Muscle of arm (tissue), 12 donors: ENCODE measurements around the gene UQCR11. TPM values are rescaled to one million over a fixed set of nuclear protein-coding genes. Genes with fewer than 3 reads are reported as not detected.

Experiments used
- DNase-seq: peaks from one replicate; pipeline ENCODE4 v3.0.0-alpha.2; 2013
- polyA plus RNA-seq, 12 donors: library from polyadenylated mRNA; unstranded; fragments of 120-200 nt; gene quantifications; one replicate each; pipeline ENCODE4 v1.2.1, GENCODE V29; 2013; ENCODE audit not compliant: insufficient read length in 12 of 12

The UQCR11 gene
- polyA plus RNA-seq, 12 donors: 49.0 to 127 (median 106) TPM; not detected in 1

DNA sequence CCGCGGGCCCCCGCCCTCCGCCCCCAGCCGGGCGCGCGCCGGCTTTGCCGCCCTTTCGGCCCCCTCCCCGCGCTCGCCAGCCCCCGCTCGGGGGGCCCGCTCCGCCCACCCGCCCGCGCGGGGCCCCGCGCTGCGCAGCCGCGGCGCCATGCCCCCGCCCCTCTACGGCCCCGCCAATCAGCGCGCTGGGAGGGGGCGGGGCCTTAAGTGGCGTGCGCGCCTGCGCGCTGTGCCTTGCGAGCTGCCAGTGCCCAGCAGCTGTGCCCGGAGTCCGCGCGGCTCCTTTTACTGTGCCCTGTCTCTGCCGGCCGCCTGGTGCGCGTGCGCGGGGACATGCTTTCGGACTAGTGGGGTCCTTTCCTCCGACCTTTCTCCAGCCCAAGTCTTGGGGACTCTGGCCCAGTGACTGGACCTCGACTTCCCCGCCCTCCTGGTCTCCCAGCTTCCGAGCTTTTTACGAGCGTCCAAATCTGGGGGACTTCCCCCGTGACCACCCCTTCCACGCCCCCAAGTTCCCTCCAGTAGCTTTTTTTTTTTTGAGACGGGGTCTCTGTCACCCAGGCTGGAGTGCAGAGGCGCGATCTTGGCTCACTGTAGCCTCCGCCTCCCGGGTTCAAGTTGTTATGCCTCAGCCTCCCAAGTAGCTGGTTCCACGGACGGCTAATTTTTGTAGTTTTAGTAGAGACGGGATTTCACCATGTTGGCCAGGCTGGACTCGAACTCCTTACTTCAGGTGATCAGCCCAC is 12.3 kb downstream of the UQCR11 start, which contains the start of gene MBD3:
Gene MBD3 (minus strand): TSS at position 111 of the 746 bp plus-strand sequence. CDS start 234 bp downstream, outside the sequence.
- peak; percentile 92 for DNase-seq

DNA sequence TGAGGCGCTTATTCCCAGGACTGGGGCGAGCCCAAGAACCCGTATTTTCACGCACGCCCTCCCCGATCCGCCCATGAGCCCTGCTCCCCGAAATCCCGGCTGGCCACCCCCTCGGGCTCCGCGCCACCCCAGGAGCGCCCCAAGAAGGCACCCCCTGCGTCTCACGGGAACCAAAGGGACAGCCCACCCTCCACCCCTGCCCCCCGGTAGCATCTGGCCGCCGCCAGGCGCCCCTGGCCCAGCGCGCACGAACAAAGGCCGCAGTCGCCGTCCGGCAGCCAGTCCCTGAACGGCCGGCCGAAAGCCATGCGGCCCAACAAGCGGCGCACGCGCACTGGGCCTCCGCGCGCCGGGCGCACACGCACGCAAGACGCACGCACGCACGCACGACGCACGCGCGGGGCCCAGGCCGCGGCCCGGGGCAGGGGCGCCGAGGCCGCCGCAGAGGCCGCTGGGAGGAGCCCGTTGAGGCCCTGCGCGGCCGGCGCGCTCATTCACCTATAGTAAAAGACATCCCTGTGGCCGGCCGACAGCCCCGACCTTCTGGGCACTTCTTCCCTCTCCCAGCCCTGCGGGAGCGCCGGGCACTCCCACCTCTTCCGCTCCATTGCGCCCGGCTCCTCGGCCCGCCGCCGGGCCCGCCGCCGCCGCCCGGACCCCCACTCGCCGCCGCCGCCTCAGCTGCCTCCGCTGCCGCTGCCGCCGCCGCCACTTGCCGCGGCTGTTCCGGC is 13.1 kb downstream of the UQCR11 start:
- DNase-seq: peak; percentile 85

DNA sequence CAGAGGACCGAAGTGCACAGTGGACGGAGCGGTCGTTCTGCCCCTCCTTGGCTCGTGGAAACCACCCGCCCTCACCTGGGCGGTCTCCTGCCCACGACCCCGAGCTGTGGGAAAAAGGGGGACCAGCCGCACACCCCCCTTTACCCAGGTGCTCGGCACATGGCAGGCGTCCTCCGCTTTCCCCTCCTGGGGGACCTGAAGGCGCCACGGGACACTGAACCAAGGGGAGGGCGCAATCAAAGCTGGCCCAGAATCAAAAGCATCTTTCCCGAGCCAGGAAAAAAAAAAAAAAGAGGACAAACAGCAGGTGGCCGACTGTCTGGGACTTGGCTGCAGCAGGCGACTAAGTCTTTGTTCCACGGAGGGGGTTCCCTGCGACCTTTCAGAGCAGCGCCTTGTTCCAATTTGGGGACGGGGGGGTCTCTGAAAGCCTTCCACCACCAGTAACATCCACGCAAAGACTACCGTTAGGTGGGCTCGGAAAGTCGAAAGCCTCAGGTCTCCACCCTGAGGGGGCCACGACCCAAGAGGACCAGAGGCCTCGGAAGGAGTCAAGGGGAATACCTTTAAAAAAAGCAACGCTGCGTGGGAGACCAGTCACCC is 13.7 kb downstream of the UQCR11 start:
- DNase-seq: peak; percentile 14

DNA sequence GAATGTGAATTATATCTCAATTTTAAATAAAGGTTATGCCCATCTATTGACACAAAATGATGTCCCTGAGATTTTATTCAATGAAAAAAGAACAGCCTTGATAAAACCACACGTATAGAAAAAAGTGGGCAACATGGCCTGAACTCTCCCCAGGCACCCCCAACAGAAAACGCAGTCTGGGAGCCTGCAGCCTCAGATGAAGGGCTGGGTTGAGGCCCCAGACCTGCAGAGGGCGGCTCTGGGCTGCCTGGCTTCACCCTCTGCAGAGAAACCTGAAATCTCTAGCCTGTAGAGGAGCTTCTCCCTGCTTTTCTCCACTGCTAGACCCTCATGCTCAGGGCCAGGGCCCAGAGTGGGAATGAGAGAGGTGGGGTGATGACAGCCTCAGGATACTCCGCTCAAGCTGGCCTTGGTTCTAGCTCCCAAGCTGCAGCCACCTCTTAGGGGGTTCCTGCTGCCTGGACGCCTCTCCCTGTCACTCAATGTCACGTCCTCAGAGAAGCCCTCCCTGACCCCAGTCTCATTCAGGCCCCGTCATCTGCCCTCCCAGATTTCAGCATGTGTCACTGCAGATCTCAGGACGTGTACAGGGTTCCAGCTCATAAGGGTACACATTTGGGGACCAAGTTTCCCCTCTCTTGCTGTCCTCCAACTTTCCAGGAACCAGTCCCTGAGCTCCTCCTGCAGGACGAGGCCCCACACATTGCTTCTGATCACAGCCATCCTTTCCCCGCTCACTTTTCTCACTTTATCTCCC is 14.4 kb downstream of the UQCR11 start:
- DNase-seq: no peak

DNA sequence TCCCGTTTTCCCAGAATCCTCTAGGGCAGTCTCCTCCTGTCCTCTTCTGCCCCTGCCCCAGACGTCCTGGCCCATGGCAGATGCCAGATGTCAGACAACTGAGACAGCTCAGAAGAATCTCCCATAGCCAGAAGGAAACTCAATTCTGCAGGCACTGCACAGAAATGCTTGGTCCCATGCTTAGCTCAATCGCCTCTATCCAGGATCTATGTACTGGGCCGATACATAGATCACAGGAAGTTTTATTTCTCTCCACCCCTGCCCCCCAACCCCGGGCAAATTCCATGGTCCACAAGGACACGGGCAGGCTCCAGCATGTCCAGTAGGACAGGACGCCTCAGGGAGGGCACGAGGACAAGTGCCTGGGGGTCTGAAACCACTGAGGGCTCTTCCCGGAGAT is 17.4 kb downstream of the UQCR11 start:
- DNase-seq: no peak

DNA sequence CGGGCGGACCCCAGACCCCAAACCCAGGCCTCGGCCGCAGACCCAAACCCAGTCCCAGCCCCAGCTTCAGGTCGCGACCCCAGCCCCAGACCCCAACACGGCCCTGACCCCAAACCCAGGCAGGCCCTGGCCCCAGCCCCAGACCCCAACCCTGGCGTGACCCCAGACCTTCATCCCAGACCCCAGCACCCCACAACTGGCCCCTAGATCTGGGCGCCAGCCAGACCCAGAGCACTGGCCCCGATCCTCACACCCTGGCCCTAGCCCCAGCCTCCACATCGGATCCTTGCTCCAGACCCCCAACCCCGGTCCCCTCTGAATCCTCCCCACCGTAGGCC is 20.1 kb downstream of the UQCR11 start:
- DNase-seq: no peak

DNA sequence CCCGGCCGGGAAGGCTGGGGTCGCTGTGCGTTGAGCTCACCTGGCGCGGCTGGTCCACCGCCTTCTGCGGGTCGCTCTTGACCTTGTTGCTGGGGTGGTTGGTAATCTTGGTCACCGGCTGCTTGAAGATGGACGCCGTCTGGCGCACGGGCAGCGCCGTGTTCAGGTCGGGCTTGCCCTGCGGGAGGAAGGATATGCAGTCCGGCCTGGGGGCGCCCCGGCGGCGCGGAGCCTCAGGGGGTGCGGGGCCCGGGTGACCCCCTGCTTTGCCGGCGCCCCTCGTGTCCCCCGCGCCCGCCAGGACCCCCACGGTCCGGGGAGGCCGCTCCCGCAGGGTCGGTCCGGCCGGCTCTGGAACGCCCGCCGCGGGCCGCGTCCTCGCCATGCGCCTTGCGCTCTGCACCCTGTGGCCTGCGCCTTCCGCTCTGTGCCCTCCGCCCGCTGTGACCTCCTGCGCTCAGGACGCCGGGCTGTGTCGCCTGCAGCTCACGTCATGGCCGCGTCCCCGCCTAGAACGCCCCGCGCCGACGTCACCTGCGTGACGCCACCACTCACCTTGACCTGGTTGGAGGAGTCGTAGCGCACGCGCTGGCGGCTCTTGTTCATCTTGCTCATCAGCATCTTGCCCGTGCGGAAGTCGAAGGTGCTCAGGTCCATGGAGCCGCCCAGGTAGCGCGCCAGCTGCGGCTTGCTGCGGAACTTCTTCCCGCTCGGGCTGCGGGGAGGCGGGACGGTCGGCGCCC is 20.6 kb downstream of the UQCR11 start:
- DNase-seq: no peak

DNA sequence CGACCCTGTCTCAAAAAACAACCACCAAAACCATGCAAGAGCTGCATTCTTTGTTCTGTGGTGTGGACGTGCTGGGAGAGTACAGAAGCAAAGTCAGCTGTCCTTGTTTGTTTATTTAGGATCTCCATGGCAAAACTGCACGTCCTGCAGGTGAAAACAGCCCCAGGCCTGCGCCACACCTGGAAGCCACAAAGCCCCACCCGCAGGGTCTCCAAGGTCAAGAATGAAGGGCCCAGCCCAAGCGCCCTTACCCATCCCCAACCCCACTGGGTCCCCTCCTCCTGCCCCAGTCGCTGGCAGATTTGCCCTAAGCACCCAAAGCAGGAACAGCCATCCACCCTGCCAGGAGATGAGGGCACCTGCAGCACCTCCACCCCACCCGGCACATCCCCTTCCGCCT is 23.1 kb downstream of the UQCR11 start:
- DNase-seq: no peak

DNA sequence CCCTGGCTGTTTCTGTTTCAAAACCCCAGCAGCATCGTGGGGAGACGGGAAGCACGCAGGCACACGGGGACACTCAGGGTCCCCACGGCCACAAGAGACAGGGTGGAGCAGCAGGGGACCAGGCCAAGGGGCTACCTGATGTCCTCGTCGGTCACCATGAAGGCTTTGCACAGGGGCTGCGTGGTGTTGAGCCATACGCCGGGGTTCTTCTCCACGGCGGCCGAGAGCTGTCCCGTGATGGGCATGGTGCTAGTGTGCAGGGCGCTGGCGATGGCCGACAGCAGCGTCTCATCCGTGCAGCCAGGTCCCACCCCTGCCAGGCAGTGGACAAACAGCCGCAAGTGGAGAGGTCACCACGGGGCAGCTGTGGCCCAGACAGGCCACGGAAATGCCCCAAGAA is 24.3 kb downstream of the UQCR11 start:
- DNase-seq: no peak

DNA sequence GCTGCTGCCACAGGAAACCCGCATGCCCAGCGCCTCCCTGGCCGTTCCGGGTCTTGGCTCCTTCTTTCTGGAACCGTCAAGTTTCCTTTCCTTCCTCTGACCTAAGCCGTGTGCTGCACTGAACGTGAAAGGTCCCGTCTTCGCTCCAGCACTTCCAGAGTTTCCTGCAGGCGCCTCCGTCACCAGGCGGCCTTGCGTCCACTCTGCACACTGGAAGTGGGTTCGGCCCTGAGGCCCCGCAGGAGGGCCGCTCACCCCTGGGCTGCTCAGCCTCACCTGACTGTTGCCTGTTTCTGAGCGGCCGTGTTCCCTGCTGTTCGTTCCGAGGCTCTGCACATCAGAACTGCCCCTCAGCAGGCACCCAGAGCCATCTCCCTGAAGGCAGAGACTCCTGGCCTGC is 24.9 kb downstream of the UQCR11 start:
- no peak for DNase-seq

DNA sequence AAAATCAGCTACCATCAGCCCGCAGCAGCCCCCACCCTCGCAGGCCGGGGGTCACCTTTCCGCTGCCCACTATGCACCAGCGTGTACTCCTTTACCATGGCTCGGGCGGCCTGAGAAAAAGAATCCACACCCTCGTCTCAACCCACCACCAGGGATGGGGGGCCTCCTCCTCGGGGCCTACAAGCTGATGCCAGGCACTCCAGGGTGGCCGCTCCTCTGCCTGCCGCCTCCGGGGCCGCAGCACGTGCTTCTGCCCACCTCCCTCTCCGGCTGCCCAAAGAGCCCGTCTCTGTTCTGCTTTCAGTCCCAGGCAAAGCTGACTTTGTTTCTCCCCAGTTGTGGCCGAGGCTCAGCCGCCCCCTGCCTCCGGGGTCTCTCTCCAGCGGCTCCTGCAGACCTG is 26.0 kb downstream of the UQCR11 start:
- DNase-seq: no peak

DNA sequence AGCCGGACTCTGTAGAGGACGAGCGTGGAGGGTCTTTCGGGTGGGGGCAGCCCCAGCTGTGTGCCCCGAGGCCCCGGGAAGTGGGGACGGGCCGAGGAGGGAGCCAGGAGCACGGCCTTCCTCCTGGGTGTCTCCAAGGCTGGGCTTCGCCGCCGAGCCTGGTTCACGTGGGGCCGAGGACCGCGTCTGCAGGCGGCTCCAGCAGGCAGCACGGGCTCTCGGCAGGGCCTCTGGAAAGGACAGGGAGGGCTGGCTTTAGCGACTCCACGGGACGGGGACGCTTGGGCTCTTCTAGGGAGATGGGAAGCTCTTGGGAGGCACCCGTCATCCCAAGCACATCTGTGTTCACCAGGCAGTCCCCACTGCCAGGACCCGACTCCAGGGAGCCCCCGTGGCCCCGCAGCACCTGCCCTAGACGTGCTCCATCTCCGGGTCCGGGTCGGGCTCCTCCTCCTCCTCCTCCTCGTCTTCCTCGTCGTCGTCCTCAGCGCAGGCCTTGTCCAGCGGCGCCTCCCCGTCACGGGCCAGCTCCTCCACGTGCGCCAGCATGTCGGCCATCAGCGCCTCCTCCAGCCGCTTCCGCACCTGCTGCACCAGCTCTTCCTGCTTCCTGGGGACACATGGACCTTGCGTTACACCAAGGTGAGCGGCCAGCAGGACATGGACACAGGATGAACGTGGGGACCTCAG is 27.2 kb downstream of the UQCR11 start:
- no peak for DNase-seq

DNA sequence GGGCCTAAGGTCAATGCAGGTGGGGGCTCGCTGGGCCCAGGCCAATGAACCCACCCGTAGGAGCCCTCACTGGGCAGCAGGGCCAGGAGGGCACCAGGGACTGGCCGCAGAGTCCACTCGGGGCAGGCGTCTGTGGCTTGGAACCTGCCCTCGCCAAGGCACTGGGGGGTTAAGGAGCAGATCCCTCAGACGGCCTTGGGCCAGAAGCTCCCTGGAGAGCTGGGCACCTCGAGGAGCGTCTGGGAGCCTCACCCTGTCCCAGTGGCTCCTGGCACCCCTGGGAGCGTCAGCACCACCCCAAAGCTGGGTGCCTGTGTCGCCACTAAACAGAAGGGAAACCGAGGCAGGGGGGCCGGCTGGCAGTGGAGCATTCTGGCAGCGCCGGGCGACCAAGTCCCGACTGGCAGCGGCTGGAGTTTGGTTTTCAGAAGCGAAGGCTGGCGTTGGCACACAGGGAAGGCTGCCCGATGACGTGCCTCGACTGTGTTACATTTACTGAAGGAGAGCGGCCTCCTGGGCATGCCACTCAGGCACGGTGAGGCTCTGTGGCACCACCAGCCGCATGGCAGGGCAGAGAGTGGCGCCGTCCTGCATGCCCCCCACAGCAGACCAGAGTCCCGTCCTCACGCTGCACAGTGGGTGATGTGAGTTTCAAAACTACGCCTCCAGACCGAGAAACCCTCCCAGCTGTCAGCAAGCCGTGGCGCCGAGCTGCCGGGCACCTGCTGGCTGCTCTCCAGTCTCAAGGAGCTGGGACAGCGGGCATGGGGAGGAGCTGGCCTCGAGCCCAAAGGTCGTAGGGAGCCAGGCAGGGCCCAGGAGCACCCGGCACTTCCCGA is 28.0 kb downstream of the UQCR11 start:
- DNase-seq: no peak

DNA sequence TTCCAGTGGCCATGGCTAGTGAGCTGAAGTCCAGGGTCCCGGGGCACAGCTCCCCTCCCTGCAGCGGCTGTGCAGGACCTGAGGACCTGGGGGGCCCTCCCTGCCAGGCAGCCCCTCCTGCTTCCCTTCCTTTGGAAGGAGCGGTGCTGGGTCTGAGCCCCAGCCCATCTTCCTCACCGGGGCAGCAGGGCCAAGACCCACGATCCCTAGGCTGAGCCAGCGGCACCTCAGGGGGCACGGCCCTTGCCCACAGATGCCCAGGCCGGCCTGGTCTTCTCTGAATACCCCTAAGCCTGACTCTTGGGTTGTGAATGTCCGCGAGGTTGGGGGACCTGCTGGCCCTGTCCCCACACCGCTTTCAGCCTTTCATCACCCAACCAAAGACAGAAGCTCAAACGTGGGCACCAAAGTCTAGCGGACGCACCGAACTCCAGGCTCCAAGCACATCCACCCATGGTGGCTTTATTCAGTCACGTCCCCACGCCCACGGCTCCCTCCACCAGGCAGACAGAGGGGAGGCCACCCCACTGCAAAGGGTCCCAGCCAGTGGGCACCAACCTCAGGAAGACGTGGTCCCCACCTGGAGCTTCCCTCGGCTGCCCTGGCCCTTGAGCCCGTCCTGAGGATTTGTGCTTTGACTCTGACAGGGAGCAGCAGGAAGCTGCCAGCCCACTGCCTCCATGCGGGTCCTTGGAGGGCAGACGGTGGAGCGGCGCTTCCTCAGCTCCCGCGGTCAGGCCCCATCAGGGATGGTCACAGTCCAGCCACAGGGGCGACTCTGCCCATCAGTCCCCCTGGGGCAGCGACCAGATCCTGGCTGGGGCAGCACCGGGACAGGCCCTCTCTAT is 28.8 kb downstream of the UQCR11 start:
- no peak for DNase-seq

DNA sequence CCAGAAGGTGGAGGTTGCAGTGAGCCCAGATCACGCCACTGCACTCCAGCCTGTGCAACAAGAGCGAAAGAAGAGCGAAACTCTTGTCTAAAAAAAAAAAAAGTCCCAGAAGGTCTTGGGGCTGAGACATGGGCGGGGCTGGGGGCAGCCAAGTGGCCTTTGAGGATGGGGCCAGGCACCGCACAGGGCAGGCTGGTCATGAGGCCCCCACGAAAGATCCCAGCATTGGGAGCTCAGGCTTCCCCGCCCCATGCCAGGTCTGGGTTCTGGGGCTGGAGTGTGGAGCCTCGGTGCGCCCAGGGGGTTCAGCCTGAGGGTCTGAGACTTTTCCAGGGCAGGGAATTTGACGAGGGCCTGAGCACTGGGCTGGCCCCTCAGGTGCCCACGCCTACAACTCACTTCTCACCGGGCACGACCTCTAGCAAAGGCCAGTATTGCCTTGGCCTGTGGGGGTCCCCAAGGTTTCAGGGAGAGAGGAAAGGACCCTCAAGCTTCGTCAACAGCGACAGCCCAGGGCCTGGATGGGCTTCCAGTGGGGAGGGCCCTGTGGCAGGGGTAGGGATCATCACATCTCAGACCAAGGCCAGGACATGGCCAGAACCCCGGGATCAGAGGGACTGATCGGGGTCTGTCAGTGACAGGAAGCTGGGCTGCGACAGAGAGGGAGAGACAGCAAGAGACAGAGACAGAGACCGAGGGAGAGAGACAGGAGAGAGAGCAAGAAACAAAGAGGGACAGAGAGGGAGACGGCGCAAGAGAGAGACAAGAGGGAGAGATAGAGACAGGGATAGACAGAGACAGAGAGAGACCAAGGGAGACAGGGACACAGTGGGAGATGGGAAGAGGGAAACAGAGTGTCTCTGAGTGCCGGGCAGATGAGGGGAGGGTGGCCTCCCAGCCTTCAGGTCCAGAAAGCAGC is 29.7 kb downstream of the UQCR11 start:
- no peak for DNase-seq

DNA sequence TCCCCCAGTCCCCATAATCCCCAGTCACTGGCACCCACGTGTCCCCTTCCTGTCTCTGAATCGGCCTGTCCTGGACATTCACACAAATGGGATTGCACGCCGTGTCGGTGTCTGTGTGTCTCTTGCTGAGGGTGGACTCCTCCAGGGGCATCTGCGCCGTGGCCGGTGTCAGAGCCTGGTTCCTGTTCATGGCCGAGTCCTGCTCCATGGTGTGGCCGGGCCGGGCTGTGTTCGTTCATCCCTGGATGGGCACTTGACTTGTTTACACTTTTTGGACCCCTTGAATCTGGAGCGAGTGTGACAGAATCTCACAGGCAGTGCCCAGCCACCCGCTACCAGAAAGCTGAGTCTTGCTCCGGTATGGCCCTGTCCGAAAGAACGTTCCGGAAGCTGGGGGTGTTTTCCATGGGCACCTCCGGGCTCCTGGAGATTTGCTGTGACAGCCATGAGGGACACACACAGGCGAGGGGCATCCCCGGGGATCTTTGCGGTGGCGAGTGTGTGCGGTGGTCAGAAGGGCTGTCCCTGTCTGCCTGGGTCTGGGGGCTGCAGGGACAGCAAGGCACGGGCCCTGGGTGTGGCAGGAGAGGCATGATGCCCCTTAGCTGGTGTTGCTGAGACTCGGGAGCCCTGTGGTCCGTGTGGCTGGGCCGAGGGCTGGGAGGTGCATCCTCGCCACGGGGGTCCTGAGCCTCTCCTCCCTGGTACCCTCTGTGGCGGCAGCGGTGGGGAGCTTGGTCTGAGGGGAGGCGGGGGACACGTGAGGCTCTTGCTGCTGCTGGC is 30.7 kb downstream of the UQCR11 start:
- DNase-seq: no peak

DNA sequence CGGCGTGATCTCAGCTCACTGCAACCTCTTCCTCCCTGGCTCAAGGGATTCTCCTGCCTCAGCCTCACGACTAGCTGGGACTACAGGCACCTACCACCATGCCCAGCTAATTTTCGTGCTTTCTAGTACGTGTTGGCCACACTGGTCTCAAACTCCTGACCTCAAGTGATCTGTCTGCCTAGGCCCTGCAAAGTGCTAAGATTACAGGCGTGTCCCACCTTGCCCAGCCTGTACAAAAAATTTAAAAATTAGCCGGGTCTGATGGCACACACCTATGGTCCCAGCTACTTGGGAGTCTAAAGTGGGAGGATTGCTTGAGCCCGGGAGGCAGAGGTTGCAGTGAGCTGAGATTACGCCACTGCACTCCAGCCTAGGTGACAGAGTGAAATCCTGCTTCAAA is 32.5 kb downstream of the UQCR11 start:
- DNase-seq: no peak
